ENCODE results near the gene PARVA.

PARVA gene

DNA sequence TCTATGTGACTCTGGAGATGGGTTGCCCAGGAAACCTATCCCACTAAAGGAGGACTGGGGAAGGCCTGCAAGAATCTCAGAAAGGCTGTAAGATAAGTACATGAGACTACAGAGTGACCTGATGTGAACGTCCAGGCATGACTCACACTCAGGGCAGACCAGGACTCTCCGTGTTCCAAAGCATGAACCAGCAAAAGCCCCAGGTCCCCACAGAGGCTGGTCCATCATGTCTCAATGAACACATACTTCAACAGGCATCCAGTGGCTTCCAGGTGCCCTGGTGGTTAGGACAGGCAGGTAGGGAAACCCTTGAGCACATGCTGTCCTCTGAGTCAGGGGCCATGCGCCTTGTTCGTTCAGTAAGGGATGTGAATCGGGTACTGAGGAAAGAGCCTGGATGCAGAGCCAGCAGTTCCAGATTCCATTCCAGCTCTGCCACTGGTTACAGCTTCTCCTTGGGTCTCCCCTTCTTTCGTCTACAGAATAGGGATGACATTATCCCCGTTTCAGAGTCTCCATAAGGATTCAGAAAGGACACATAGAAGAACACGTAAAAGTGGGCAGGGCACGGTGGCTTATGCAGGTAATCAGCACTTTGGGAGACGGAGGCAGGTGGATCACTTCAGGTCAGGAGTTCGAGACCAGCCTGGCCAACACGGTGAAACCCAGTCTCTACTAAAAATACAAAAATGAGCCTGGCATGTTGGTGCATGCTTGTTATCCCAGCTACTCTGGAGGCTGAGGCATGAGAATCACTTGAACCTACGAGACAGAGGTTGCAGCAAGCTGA, 167.8 kb downstream of the PARVA start:
- no peak overlapping the region for H3K4me3 ChIP-seq (ENCODE audit: low read length)
- no peak for TF ChIP-seq ZNF274 (IDR thresholded peaks at IDR 0.05; ENCODE audit: low read depth, low read length)

DNA sequence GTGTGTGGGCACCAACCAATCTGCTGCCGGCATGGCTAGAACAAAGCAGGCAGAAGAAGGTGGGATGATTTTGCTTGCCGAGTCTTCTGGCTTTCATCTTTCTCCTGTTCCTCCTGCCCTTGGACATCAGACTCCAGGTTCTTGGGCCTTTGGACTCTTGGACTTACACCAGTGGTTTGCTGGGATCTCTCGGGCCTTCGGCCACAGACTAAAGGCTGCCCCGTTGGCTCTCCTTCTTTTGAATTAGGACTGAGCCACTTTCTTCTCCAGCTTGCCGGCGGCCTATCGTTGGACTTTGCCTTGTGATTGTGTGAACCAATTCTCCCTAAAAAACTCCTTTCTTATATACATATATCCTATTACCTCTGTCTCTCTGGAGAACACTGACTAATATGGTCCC, 168.8 kb downstream of the PARVA start:
- no peak for TF ChIP-seq ZNF274 (IDR thresholded peaks at IDR 0.05; ENCODE audit: low read depth, low read length)
- H3K4me3 ChIP-seq (ENCODE audit: low read length), result no peak overlapping the region

DNA sequence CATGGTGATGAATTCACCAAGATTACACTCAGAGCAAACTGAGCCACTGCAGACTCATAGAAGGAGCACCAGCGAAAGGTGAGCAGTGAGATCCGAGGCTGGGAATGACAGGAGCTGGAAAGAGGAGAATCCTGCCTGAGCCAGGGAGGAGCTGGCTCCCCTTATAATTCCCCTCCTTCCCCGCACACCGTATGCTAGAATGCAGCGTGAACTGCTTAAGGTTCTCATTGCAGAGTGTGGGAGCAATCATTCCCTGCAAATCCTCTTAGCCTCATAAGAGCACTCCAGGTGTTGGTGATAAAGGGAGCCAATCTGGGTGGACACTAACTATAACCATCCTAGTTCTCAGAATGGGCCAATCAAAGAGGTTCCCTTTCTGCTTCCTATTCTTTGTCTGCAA, 169.3 kb downstream of the PARVA start:
- no peak overlapping the region for H3K4me3 ChIP-seq (ENCODE audit: low read length)
- no peak for TF ChIP-seq ZNF274 (IDR thresholded peaks at IDR 0.05; ENCODE audit: low read depth, low read length)

DNA sequence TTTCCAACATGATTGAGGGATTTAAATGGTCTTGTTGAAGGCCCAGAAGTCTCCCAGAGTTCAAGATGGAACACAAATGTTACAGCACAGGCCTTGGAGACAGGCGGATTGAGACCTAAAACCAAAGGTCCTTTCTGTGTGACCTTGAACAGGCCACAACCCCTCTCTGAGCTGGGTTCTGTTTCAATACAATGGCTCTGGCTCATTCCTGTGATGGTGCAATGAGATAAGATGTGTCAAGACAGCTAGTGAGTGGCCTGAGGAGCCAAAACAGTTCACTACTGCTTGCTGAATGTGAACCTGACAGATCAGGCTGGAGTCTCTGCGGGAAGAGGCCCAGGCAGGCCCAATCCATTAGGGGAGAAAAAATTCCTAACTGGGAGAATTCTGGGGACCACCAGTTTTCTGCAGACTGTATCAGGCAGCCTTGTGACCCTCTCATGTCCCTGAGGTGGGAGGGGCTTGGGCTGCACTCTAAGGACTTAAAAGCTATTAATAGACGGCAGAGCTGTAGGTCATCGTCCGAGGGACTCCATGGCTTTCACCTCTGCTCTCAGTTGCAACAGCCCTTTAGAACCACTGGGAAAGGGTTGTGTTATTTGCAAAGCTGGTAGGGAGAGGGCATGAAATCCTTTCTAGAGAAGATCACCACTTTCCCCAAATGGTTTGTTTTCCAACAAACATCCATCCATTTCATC, 170.7 kb downstream of the PARVA start:
- no peak for TF ChIP-seq ZNF274 (IDR thresholded peaks at IDR 0.05; ENCODE audit: low read depth, low read length)
- no peak overlapping the region for H3K4me3 ChIP-seq (ENCODE audit: low read length)

DNA sequence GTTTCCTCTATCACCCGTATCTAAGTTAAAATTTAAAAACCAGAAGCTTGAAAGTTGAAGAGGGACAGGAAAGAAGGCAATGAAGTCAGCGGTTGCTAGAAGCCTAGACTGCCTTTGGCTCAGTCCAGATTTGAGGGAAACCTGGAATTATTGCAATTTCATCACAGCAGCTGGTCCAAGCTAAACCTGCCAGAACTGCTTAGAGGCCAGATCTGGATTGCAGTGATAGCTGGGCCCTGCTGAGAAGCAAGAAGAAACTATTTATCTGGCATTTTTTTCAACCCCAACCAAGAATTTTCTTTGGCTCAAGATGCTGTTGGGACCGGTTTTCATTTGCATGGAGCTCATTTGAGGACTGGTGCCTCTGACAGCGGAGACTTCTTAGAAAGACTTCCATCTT, 175.3 kb downstream of the PARVA start:
- H3K4me3 ChIP-seq (ENCODE audit: low read length), result no peak overlapping the region
- TF ChIP-seq ZNF274 (IDR thresholded peaks at IDR 0.05; ENCODE audit: low read depth, low read length), result no peak

DNA sequence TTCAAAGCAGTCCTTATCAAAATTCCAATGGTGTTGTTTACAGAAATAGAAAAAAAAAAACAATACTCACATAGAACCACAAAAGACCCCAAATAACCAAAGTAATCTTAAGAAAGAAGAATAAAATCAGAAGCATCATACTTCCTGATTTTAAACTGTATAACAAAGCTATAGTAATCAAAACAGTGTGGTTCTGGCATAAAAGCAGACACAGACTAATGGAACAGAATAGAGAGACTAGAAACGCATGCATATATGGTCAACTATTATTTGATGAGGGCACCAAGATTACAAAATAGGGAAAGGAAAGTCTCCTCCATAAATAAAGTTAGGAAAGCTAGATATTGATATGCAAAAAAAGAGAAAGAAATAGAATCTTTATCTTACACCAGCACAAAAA, 176.8 kb downstream of the PARVA start:
- TF ChIP-seq ZNF274 (IDR thresholded peaks at IDR 0.05; ENCODE audit: low read depth, low read length), result no peak
- no peak overlapping the region for H3K4me3 ChIP-seq (ENCODE audit: low read length)

DNA sequence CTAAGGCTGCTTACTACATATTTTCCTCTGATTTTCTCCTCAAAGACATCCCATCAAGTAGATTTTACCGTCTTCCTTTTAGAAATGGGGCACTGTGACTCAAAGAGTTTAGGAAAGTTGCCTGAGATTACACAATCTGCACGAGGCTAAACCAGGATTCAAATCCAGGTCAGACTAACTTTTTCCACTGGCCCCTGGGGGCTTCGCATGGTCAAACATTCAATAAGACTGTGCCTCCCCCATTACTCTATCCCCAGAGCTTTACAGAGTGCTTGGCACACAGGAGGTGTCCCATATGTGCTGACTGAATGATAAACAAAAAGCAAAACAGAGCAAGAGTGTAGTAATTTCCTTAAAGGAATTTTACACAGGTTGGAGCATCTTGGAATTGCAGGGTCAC, 178.8 kb downstream of the PARVA start:
- TF ChIP-seq ZNF274 (IDR thresholded peaks at IDR 0.05; ENCODE audit: low read depth, low read length), result no peak
- no peak overlapping the region for H3K4me3 ChIP-seq (ENCODE audit: low read length)

DNA sequence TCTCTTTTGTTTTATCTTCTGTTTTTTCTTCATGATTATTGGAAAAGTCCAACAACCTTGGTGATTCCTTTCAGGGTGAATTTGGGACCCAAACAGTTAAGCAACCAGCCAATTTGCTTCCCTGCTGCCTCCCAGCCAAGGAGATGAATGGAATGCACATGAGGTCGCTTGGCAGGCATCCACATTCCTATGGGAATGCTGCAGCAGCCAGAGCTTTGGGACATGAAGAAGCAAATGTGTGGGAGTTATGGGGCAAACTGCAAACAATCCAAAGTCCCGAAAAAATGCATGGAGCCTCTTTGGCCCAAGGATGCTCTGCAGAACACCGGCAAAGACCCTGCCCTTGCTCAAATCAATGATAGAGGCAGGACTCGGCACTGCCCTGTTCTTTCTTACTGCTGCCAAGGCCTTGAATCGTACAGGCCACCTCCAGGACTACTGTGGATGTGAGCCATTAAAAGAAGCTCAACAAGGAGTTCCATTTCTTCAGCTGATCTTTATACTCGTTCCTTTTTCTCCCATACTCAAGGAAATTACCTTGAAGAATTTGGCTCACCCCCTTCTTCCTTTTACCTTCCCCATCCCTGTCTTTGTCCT, 179.5 kb downstream of the PARVA start:
- TF ChIP-seq ZNF274 (IDR thresholded peaks at IDR 0.05; ENCODE audit: low read depth, low read length), result no peak
- H3K4me3 ChIP-seq (ENCODE audit: low read length), result no peak overlapping the region

DNA sequence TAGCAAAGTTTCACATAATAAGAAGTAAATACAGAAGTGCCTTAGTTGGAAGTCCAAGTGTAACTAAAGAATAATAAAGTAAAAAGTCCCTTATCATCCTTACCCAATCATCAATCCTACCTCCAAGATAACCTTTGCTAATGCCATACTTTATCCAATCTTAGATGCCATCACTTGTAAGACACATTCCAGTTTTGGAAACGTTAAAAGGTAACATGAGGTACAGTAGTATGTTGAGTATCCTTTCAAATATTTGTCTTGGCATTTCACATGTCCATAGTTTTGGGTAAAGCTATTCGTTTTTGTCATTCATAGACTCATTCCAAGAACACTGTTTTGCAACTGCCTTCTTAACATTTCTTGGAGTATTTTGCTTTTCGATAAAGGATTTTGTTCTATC, 181.6 kb downstream of the PARVA start:
- TF ChIP-seq ZNF274 (IDR thresholded peaks at IDR 0.05; ENCODE audit: low read depth, low read length), result no peak
- no peak overlapping the region for H3K4me3 ChIP-seq (ENCODE audit: low read length)

DNA sequence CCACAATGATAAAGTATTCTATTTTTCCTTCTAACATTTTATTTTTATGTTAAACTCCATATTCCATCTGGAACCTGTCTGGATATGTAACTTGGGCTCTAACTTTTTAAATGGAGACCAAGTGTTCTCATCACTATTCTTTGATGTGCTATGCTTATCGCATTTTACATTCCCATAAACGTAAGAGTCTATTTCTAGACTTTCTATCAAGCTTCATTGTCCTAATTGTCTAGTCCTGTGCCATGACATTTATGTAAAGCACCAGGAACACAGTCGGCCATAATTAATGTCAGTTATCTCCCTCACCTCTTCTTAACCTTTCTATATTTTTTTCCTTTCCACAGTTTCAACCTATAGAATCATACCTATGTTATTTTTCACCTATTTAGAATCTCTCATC, 183.0 kb downstream of the PARVA start:
- no peak for TF ChIP-seq ZNF274 (IDR thresholded peaks at IDR 0.05; ENCODE audit: low read depth, low read length)
- H3K4me3 ChIP-seq (ENCODE audit: low read length), result no peak overlapping the region

DNA sequence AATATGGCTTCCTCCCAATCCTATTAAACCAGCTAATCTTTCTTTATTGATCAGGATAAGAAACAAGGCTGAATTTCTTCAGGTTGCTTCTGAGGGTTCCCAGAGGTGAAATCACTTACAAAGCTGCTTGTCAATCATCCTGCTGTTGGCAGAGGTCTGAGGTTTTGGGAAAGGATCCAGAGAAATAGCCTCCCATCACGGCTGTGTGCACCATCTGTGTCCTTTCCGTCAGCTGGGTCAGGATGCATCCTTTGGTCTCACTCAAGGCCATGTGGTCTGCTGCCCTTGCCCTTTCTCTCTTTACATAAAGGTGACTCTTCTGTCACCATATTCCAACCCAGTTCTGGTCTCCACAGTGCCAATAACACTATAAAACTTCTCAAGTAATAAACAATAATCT, 183.5 kb downstream of the PARVA start:
- TF ChIP-seq ZNF274 (IDR thresholded peaks at IDR 0.05; ENCODE audit: low read depth, low read length), result no peak

DNA sequence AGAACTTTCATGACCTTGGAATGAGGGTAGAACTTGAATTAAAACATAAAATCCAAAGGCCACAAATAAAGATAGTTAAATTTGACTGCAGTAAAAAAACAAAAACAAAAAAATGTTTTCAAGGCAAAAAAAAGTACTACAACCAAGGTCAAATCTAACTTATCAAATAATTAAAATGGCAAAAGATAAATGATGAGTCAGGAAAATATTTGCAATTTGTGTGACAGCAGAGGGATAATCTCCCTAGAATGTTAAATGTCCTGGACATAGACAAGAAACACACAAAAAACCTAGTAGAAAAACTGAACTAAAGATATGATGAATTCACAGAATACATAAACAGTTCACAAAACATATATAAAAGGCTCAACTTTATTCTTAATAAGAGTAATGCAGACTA, 186.6 kb downstream of the PARVA start:
- no peak overlapping the region for H3K4me3 ChIP-seq (ENCODE audit: low read length)
- TF ChIP-seq ZNF274 (IDR thresholded peaks at IDR 0.05; ENCODE audit: low read depth, low read length), result no peak

More for the DNA sequence above, 183.5 kb downstream of the PARVA start:
- no peak overlapping the region for H3K4me3 ChIP-seq (ENCODE audit: low read length)

DNA sequence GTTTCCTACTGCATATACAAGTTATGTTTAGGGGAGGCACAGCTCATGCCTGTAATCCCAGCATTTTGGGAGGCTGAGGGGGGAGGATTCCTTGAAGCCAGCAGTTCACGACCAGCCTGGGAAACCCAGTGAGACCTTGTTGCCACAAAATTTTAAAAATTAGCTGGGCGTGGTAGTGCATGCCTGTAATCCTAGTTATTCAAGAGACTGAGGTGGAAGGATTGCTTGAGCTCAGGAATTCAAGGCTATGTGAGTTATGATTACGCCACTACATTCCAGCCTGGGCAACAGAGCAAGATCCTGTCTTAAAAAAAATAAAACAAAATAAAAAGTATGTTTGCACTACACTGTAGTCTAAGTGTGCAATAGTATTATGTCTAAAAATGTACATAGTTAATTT, 188.0 kb downstream of the PARVA start:
- H3K4me3 ChIP-seq (ENCODE audit: low read length), result no peak overlapping the region
- TF ChIP-seq ZNF274 (IDR thresholded peaks at IDR 0.05; ENCODE audit: low read depth, low read length), result no peak

DNA sequence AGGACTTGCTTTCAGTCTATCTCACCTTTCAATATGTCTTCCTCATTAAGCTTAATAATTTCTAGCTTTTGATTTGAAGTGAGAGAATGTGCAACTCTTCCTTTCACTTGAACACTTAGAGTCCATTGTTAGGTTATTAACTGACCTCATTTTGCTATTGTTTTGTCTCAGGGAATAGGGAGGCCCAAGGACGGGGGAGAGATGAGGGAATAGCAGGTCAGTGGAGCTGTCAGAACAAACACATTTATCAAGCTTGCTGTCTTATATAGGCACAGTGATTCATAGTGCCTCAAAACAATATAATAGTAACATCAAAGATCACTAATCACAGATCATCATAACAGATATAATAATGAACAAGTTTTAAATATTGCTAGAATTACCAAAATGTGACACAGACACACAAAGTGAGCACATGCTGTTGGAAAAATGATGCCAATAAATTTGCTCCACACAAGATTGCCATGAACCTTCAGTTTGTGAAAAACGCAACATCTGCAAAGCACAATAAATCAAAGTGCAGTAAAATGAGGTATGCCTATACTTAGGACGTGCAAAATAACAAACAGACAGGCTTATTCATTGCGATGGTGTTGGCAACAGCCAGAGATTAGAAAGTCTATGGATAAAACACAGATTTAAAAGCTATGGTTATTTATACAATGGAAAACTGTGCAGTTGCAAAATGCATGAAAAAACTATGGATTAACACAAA, 190.5 kb downstream of the PARVA start:
- no peak overlapping the region for H3K4me3 ChIP-seq (ENCODE audit: low read length)

More for the DNA sequence above, 190.5 kb downstream of the PARVA start:
- no peak for TF ChIP-seq ZNF274 (IDR thresholded peaks at IDR 0.05; ENCODE audit: low read depth, low read length)

Data from GM08714 (cell line).